CD4-positive, alpha-beta T cell treated with Interleukin-1 beta for 1 hour (primary cell): ENCODE measurements around the gene RHEX.
A peak's percentile ranks its signal among the peaks of the same experiment; 100 is the strongest.
"Not testable (repeated sequence)": the region's sequence is repeated elsewhere in the genome, so short reads cannot be mapped to it uniquely, and the experiment has no call there.

Experiments used
- DNase-seq, 2 donors: peaks; one replicate each; pipeline ENCODE4 v3.0.0-alpha.2; 2020 to 2022

The RHEX gene

GRCh38 chr1:206030714-206031113 is 22.3 kb upstream of the RHEX start:
- DNase-seq, result peak; percentile 64 to 66

GRCh38 chr1:206032380-206033140 is 20.4 kb upstream of the RHEX start:
- no peak for DNase-seq

GRCh38 chr1:206035027-206035426 is 17.9 kb upstream of the RHEX start:
- DNase-seq, result no peak

- DNase-seq, result no peak
Observed at GRCh38 chr1:206036663-206037455, 16.1 kb upstream of the RHEX start.

DNA sequence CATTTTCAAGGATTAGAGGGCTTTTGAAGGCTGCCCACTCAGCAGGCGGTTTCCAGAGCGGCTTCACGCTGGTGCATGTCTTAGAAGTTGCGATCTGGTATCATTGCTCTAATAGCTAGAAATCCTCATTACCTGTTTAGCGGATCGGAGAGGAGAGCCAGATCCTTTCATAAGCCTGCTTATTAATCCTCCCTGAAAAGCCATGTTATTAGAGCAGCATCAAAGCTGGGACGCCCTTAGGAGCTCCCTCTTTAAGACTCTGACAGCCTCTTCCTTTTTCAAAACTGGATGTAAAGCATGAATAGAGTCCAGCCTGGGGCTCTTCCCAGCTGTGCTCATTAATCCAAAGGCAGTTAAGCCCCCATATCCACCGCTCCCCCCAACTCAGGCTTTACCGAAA is 15.4 kb upstream of the RHEX start:
- no peak for DNase-seq

DNA sequence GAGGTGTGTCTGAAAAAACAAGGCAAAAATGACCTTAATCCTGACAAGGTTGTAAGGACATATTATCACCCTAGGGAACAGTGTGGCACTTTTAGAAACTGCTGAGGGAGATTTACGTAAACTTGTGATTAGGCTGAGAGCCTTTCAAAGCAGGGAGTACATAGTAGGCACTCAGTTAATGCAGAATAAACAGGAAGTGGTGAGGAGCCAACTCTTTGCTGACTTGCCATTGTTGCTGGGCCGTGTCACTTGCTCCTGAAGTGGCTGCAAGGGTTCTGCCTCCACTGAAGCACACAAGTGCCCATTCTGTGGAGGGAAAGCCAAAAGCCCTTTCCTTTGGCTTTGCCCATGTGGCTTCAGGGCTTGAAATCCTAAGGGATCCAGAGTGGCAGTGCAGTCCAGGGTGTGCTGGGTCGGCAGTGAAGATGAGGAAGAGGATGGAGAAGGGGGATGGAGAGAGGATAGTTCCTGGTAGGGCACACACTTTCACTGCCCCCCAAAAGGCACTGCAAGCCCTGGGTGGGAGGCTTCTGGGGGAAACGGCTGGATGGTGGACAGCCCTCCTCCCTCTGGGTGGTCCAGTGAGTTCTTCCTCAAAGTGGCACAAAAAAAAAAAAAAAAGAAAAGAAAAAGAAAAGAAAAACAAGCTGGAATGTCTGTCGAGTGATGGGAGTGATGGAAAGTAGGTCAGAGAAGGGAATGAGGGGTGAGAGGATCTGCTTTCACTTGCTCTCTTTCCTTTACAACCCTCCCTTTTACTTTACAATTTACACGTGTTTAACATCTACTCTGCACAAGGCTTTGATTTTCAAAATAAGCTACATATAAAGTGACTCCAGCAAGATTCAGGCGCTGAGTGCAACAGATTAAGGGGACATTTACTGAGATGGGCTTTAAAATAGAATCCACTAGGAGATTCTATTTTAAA is 13.7 kb upstream of the RHEX start:
- no peak for DNase-seq

DNA sequence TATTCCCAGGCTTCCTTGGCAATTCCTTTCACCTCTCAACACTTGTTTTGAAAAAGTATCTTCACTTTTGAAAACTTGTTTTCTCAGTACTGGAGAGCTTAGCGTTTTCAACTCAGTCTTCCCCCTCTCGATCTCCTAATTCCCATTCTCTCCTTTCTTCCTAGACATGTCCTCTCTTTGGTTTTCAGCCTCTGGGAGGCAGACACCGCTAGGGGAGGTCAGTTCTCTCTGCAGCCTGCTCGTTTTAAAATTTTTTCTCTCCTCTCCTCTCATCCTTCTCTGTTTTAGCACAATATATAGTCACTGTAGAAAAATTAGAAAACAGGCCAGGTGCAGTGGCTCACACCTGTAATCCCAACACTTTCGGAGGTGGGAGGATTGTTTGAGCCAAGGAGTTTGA is 12.6 kb upstream of the RHEX start:
- DNase-seq, result no peak

GRCh38 chr1:206041640-206042039 is 11.3 kb upstream of the RHEX start:
- DNase-seq, result no peak

GRCh38 chr1:206047271-206047670 is 5.7 kb upstream of the RHEX start:
- DNase-seq, result no peak

DNA sequence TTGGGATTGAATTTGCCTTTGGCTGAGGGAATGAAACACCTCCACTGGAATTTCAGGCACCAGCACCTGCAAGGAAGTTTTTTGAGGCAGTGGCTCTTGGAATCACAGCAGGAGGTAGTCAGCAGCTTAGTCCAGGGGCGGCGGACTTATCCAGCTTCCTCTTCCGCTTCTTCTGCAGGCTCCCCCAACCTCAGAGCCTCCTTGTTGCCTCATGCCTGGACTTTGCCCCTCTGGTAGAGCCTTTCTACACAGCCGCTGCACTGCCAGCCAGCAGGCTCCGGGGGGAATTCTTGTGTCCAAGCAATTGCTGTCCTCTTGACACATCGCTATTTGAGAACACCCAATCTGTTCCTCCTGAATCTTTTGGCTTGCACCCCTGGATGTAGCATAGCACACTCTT is 4.4 kb upstream of the RHEX start:
- DNase-seq, result no peak

DNA sequence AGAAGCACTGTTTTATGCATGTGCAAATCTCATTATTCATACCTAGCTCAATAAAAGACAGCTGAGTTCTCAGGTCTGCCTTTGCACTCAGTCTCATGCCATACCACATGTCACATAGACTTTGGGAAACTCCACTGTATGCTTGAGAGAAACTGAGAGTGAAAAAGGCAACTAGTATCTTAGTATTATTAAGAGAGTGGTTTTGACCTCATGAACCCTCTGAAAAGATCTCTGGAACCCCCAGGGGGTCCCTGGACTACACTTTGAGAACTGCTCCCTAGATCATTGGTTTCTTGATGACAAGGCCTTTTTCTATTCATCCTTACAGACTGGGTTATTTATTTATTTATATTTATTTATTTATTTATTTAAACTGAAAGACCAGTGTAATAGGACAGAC is 3.7 kb upstream of the RHEX start:
- no peak for DNase-seq

- DNase-seq, result no peak
Observed at GRCh38 chr1:206049919-206050600, 2.9 kb upstream of the RHEX start.

- DNase-seq, result peak; percentile 42 to 84
Observed at GRCh38 chr1:206050655-206051235, 2.2 kb upstream of the RHEX start.

DNA sequence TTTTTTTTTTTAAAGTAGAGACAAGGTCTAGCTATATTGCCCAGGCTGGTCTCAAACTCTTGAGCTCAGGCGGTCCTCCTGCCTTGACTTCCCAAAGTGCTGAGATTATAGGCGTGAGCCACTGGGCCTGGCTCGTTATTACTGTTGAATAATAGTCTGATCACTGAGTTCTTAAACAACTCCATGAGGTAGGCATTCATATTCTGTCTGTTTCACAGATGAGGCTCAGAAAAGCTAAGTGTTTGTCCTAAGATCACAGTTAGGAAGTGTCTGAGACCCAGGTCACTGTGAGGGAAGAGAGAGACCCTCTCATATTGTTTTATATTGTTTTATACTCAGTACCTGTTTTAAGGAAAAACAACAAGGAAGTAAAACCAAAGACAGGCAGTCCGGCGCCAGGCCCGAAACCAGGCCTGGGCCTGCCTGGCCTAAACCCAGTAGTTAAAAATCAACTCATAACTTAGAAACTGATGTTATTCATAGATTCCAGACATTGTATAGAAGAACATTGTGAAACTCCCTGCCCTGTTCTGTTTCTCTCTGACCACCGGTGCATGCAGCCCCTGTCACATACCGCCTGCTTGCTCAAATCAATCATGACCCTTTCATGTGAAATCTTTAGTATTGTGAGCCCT is 625 bp upstream of the RHEX start:
- DNase-seq, result not testable (repeated sequence)

- not testable (repeated sequence) for DNase-seq
Observed at GRCh38 chr1:206053616-206054015, 643 bp downstream of the RHEX start.

DNA sequence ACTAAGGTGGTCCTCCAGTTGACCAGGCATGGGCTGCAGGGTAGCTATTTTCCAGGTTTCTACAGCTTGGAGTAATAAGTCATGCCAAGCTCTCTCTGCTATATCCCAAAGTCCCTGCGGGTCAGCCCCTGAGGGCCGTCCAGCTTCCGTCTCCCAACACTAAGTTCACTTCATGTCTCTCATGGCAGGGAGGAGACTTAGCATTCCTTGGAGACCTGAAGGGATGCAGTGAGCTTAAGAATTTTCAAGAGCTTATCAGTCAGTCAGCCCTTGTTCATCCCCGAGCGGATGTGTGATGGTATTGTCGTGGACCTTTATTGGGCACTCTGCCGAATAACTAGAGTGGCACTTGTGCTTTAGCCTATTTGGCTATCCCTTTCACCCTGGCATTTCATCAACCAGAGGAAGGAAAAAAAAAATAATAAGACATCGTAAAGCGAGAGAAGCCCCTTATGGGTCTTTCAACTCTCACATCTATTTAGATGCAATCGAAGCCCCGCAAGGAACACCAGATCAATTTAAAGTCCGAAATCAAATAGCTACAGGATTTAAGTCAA is 2.2 kb downstream of the RHEX start:
- DNase-seq, result not testable (repeated sequence)

DNA sequence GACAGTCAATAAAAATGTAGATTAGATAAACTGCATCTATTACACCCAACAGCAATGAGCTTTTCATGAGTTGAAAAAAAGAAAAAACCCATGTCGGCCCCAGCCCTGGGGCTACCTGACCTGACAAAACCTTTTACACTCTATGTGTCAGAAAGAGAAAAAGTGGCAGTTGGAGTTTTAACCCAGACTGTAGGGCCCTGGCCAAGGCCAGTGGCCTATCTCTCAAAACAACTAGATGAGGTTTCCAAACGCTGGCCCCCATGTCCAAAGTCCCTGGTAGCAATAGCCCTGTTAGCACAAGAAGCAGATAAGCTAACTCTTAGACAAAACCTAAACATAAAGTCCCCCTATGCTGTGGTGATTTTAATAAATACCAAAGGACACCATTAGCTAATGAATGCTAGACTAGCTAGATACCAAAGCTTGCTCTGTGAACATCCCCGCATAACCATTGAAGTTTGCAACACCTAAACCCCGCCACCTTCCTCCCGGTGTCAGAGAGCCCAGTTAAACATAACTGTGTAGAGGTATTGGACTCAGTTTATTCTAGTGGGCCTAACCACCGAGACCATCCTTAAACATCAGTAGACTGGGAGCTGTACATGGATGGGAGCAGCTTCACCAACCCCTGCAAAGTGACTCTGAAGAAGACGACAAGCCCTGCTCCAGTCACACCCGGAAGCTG is 2.8 kb downstream of the RHEX start:
- DNase-seq, result not testable (repeated sequence)

DNA sequence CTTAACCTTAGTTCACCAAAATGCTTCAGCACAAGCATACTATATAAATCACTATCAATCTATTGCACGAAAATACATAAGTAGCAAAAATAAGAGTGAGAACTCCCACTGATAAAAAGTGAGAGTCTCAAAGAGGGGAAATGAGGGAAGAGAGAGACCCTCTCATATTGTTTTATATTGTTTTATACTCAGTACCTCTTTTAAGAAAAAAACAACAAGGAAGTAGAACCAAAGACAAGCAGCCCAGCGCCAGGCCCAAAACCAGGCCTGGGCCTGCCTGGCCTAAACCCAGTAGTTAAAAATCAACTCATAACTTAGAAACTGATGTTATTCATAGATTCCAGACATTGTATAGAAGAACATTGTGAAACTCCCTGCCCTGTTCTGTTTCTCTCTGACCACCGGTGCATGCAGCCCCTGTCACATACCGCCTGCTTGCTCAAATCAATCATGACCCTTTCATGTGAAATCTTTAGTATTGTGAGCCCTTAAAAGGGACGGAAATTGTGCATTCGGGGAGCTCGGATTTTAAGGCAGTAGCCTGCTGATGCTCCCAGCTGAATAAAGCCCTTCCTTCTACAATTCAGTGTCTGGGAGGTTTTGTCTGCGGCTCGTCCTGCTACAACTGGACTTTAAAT is 5.4 kb downstream of the RHEX start:
- not testable (repeated sequence) for DNase-seq

GRCh38 chr1:206058927-206059292 is 5.9 kb downstream of the RHEX start:
- no peak for DNase-seq

DNA sequence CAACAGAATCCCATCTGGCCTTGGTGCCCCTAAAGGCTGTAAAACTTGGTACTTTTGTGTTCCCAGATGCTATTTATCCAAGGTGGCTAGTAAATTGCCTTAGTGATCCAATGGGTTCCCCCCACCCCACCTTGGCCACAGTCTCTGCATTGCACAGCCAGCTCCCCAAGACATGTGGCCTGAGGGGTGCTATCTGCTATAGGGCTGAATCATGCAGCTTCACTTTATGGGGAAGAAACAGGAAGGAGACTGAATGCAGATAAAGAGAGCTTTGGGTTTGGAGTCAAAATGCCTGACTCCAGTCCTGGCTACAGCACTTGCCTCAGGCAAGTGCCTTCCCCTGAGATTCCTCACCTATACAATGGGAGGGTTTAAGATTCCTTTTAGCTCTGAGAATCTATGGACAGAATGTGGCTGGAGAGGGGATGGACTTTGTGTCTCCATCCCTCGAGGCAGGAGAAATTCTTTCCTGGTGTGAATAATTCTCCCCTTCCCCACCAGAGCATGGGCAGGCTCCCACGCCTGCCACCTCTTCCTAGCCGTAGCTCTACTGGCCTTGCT is 6.5 kb downstream of the RHEX start:
- DNase-seq, result no peak
